HFF-Myc (cell line): ENCODE measurements around the gene ARHGAP21.

Experiments
- DNase-seq: peaks from one replicate; pipeline ENCODE4 v3.0.0-alpha.2; 2011; ENCODE audit warnings: low read depth; ENCODE audit errors: extremely low read depth
- H3K4me3 ChIP-seq: replicated peaks from 2 replicates; pipeline ENCODE4 v1.5.1; 2011; ENCODE audit warnings: low read depth, mild to moderate bottlenecking, control low read depth, low read length
- CTCF ChIP-seq: IDR thresholded peaks from 2 replicates; pipeline ENCODE4 v1.5.1; 2012; ENCODE audit warnings: mild to moderate bottlenecking, low read depth, low read length, control low read depth; ENCODE audit errors: missing control alignments

Gene ARHGAP21

GRCh38 chr10:24715246-24715769 is 8.4 kb downstream of the ARHGAP21 start:
- no peak for TF ChIP-seq CTCF
- no peak for DNase-seq
- no peak overlapping the region for H3K4me3 ChIP-seq

GRCh38 chr10:24713086-24713485 is 10.6 kb downstream of the ARHGAP21 start:
- DNase-seq: no peak
- H3K4me3 ChIP-seq: no peak overlapping the region
- TF ChIP-seq CTCF: no peak

DNA sequence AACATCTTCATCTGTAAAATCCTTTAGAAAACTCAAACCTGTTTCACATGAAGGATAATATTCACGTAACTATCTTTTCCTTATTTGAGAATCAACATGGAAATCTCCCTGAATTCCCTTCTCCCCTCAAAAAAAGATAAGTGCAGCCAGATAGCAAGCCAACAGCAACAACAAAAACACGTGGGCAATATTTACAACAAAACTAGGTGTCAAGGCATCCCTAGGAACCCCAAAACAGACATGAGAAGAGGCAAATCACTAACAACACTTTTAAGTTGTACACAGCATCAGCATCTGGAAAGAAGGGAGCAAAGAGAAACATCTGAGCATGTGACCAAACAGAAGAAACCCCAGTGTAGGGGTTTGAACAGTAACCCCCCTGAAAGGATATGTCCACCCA is 12.2 kb downstream of the ARHGAP21 start:
- TF ChIP-seq CTCF: no peak
- H3K4me3 ChIP-seq: no peak overlapping the region
- DNase-seq: no peak

DNA sequence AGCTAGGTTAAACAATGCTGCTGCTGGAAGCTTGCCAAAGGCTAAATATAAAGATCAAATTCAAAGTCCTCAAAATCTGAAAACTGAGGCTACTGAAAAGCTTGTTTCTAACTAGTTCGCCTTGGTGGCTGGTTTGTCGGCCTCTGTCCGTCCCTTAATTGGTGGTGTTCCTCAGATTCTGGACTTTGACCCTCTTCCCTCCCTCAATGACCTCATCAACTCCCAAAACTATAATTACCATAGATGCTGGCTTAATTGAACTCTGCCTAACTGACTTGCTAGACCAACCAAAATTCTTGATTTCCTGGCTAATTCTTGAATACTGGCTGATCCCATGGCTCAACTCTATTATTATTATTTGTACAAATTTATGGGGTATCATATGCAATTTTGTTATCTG is 15.6 kb downstream of the ARHGAP21 start:
- DNase-seq: no peak
- no peak for TF ChIP-seq CTCF
- H3K4me3 ChIP-seq: no peak overlapping the region

DNA sequence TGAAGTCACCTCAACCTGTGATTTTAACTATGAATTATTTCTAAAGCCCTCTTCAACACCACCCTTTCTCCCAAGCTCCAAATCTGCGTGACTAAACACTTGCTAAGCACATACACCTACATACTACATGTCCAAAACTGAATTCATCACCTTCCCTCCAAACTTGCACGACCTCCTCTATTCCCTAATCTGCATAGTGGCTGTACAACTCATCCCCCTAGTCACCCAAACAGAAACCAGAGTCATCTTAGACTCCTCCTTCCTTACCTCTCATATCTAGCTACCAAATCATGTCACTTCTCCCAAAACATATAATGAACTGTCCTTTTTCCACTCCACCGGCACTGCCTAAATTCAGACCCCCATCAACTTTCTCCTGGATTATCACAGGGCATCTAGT is 16.2 kb downstream of the ARHGAP21 start:
- no peak overlapping the region for H3K4me3 ChIP-seq
- DNase-seq: no peak
- no peak for TF ChIP-seq CTCF

- no peak overlapping the region for H3K4me3 ChIP-seq
- no peak for TF ChIP-seq CTCF
- peak; percentile 69 for DNase-seq
Measured at GRCh38 chr10:24706479-24707118, 17.1 kb downstream of the ARHGAP21 start.

DNA sequence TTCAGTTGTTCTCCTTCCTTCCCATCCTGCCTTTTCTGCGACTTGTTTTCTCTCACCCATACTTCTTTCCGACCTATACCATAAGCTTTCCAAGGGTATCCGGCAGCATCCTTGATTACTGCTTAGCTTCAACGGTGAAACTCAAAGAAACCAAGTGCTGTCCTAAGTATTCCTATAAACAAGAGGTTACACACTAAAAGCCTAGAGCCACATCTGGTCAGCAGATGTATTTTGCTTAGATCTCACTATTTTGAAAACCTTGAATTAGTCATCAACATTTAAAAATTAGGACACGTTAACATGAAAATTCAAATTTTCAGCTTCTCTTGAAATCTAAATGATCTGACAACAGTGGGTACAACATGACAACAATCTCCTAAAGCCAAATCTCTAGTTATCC is 20.0 kb downstream of the ARHGAP21 start:
- DNase-seq: peak; percentile 93
- TF ChIP-seq CTCF: no peak

More for the DNA sequence above, 20.0 kb downstream of the ARHGAP21 start:
- peak overlapping the region; percentile 17 for H3K4me3 ChIP-seq
